HPDE6-E6E7 (cell line): ENCODE measurements around the gene COBL.
"Not testable (repeated sequence)": the region's sequence is repeated elsewhere in the genome, so short reads cannot be mapped to it uniquely, and the experiment has no call there.

Experiments used
- DNase-seq: peaks from one replicate; pipeline ENCODE4 v3.0.0; 2011; ENCODE audit warnings: missing footprints; ENCODE audit errors: extremely low spot score

The COBL gene

DNA sequence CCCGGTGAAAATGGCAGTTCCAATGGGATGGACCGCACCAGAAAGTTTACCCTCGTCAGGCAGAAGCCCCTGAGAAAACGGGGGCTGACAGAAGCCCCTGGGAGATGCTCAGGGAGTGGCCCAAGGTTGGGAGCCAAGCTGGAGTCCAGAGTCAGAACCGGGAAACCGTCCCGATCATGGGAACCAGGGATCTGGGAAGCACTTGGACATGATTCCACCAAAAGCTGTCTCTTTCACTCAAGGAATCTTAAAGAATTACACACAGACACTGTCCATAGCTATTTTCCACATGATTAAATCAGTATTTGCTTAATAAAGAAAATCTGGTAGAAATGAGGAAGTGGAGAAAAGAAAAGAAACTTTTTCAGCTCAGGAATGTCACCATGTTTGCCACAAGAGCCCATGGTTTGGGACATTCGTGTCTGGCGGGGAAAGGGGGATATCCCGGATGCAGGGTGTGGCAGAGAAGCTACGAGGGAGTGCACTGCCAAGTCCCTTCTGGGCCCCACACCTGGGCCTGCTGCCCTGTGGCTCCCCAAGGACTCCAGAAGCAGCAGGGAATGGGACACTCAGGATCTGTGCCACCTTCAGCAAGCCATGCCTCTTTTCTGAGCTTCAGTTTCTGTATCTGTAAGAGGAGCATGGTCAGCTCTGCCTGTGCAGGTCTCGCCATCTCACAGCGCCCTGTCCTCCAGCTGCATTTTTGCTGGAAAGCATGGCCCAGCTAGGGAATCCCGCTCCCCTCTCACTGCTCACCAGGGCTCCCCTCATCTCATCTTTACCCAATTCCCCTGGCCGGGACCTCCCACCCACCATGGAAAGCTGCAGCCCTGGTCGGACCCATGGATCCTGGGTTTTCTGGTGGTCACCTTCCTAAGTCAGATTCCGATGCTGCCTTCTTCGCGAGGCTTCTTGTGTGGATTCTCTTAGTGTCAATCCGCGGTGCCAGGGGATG is 308.8 kb downstream of the COBL start:
- DNase-seq = no peak

DNA sequence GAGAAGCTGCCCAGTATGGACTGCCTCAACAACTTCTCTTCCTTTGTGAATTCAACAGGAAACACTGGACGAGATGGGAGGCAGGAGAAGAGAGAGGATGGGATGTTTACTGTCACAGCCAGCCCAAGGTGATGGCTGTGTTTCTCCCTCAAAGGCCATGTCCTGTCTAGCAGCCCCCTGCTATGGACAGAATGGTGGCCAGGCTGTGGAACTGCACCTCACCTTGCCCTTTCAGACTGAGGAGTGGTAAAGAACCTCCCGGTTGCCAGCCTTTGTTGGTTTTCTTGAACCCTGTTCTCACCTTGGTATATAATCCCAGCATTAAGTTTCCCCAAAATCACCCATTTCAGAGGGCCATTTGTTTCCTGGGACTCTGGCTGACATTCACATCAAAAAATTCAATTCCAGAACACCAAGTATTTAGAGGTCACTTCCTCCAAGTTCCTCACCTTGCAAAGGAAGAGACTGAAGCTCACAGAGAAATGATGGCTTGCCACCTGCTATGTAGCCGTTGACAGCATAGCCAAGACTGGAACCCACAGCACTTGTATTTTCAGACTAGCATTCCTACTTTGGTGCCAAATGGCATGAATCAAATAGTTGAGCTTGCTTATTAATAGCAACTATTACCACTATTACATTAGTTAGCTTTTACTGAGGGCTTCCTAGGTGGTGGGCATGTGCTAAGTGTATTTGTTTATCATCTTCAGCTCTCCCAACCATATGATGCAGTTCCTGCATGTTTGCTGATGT is 309.9 kb downstream of the COBL start:
- no peak for DNase-seq

DNA sequence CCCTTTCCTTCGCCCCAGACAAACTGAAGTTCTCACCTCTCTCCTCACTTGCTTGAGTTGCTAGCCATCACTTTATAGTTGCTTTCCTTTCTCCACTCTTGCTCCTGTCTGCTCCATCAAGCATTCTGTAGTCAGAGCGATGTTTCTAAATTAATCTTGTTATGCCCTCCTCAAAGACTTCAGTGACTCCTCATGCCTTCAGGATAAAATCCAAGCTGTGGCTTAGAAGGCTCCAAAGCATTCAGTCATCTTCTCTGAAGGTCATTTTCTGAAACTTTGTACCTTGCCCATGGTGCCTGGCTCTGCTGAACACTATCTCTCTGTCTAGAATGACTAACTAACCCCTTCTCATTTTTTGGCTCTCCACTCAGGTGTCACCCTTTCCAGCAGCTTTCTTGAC is 311.5 kb downstream of the COBL start:
- DNase-seq = no peak

DNA sequence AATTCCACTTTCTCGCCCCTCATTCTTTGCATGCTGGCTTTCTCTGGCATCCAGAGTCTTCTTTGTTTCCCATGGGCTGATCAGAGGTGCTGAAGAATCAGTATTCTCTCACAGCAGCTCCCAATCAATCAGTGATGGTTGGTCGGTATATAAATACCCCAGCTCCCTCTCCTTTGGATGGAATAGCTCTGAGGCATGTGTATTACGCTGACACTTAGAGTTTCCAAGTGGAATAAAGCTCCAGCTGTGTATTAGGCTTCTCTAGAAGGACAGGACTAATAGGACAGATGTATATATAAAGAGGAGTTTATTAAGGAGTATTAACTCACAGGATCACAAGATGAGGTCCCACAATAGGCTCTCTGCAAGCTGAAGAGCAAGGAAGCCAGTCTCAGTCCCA is 315.7 kb downstream of the COBL start:
- no peak for DNase-seq

DNA sequence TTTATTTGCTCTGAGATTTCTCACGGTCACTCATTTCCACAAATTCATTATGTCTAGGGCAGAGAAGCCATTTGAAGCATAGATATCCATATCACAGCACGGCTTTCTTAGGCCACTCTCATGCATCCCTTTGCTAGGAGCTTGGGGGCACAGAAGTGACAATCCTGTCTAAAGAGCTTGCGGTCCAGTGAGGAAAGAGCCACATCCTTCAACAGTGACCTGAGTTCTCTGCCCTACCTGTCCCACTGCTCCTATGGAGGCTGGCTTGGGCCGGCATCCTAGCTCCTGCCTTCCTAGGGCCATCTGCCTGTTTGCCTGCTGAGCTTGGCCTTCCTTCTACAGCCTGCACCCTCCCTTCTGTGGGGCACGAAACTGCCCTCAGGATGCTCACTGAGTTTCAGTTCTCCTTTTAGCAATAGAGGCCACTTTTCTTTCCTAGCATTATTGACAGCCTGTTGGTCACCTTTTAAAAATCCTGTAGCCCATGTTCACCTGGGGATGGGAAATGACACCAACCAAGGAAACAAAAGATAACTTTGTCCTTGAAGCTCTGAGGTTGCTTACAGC is 321.8 kb downstream of the COBL start:
- DNase-seq = no peak

DNA sequence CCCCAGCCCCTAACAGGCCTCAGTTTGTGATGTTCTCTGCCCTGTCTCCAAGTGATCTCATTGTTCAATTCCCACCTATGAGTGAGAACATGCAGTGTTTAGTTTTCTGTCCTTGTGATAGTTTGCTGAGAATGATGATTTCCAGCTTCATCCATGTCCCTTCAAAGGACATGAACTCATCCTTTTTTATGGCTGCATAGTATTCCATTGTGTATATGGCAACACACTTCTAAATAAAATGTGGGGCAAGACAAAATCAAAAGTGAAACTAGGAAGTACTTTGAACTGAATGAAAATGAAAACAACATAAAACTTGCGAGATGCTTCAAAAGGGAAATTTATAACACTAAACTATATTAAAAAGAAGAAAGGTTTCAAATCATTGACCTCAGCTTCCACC is 326.4 kb downstream of the COBL start:
- DNase-seq = not testable (repeated sequence)

DNA sequence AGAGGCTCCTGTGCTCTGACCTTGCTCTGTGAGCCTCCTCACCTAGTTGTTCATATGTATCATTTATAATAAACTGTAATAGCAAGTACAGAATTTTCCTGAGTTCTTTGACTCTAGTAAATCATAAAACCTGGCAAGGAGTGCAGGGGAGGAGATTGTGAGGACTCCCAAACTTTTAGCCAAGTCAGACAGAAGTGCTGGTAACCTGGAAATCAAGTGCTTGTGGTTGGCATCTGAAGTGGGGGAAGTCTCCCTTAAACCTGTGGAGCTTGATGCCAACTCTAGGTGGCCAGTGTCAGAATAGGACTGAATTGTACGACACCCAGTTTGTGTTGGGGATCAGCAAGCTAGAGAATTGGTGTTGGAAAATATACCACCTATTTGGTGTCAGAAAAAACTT is 327.6 kb downstream of the COBL start:
- no peak for DNase-seq

DNA sequence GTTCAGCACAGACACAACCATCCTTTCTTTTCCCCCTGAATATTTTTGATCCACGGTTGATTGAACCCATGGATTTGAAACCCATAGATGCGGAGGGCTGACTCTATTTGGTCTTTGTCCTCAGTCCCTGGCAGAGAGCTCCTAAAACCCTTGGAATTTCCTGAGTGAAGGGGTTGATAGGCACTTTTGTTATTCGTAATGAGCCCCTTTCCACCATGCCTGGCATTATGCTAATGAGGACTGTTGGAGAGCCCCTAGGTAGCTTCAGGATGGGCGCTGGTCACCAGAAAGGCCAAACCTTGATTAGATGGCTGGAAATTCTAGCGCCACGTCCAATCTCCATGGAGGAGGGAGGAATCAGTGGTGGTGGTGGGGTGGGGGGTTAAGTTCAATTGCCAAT is 328.1 kb downstream of the COBL start:
- DNase-seq = no peak

DNA sequence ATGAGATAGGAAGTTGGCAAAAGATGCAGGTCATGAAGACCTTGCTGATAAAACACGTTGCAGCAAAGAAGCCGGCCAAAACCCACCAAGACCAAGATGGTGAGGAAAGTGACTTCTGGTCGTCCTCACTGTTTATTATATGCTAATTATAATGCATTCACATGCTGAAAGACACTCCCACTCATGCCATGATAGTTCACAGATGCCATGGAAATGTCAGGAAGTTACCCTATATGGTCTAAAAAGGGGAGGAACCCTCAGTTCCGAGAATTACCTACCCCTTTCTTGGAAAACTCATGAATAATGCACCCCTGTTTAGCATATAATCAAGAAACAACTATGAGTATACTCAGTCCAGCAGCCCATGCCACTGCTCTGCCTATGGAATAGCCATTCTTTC is 331.5 kb downstream of the COBL start:
- DNase-seq = no peak

DNA sequence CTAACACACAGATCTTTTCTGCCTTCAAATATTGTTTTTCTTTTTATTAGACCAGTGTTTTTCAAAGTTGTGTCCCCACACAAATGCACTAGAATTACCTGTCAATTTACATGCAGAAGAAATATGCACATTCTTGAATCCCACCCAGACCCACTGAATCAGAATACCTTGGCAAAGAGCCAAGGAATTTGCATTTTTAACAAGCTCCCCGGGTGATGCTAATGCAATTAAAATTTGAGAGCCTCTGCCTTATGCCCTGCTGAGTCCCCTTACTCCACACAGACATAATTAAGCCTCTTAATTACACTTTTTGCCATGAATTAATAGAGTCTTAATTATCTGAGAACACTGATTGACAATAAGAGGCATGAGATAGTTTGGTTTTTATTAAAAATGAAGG is 332.8 kb downstream of the COBL start:
- no peak for DNase-seq

DNA sequence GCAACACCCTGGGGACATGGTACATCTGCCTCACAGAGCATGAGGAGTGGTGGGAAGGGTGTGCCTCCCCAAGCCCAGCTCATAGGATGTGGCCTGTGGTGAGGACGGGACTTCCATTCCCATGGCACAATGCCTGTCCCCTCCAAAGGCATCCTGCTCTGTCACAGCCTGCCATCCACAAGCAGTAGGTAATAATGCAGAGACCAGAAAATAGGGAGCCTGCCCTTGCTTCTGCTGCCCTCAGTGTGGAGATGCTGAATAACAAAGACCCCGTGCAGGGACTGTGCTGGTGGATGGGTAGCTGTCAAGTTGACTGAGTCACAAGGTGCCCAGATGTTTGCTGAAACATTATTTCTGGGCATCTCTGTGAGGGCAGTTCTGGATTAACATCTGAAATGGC is 334.0 kb downstream of the COBL start:
- no peak for DNase-seq

DNA sequence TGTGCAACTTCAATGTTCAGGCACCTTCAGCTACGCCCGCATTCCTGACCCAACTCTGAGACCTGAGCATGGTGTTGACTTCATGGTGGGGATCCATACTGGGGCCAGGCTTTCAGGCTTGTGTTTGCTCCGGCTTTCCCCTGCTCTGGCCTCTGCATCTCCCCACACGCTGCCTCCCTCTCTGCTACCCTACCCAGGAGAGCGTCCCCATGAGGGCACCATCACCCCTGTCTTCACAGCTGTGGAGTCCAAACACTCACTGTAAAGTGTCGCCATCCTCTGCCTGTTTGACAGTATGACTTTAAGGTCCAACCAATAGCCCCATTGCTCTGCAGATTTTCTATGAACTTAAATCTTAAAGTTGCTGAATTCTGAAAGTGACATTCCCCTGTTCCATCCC is 334.9 kb downstream of the COBL start:
- DNase-seq = no peak

DNA sequence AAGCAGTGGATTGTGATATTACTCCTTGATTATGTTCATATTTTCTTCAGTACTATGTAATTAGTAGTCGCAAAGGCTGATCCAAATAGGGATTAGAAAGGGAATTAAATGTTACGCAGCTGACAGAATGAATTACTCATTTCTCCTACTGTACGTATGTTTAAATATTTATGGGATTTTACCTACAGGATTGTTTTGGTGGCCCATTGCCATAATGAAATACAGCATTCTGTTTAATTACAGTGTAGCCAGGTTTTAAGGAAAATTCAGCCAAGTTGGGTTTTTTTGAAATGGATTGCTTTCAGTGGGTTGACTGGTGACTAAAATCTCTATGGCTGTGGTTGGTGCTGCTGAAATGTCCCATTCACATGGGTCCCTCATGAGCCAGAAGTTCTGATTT is 336.2 kb downstream of the COBL start:
- no peak for DNase-seq

DNA sequence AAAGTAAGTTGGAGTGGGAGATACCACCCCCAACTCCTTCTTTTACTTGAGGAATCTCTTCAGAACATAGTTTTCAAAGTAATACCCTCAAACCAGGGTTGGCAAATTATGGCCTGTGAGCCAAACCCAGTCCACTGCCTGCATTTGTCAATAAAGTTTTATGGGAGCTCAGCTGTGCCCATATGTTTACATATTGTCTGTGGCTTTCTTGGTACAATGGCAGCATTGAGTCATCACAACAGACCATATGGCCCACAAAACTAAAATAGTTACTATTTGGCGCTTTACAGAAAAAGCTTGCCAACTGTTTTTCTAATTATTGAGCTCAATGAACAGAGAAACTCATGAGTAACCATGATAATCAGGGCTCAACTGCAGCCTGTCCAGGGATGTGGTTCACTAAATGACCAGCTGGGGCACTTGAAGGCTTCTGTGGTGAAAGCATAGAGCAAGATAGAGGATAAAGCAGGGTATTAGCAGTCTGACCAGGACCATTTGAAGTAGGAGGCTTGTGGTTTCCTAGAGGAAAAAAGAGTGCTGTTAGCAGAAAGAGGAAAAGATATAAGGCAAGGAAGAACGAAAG is 337.9 kb downstream of the COBL start:
- no peak for DNase-seq

DNA sequence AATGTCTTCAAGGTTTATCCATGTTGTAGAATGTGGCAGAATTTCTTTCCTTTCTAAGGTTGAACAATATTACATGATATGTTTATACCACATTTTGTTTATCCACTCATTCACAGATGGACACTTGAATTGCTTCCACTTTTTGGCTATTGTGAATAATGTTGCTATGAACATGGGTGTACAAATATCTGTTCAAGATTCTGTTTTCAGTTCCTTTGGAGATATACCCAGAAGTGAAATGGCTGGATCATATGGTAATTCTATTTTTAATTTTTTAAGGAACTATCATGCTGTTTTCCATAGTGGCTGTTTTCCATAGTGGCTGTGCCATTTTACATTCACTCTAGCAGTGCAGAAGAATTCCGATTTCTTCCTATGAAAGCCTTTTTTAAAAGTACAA is 339.2 kb downstream of the COBL start:
- DNase-seq = no peak

DNA sequence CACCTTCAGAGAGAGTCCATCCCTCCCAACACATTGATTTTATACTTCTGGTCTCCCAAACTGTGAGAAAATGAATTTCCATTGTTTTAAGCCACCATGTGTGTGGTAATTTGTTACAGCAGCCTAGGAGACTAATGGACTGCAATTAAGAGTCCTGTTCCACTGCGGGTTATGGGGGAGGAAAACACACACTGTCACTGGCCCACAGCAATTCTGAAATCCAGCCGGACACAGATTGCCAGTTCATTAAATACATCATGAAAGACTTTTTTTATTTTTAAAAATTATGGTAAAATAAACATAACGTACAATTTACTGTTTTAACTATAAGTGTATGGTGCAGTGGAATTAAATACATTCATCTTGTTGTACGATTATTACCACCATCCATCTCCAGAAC is 340.5 kb downstream of the COBL start:
- DNase-seq = no peak

DNA sequence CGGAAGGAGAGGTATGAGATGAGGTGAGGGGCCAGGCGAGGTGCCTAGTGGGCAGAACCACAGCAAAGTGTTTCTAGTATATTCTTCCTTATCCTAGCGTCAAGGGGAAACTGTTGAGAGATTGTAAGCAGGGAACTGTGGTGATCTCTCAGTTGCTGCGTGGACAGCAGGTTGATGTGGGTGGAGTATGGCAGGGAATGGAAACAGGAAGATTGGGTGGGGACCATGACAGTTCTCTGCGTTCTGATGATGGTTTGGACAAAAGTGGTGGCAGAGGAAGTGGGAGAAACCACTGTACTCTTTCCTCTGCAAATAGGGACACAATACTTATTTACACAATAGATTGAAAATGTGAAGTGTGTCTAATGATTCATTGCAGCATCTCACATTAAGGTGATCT is 342.4 kb downstream of the COBL start:
- DNase-seq = no peak

DNA sequence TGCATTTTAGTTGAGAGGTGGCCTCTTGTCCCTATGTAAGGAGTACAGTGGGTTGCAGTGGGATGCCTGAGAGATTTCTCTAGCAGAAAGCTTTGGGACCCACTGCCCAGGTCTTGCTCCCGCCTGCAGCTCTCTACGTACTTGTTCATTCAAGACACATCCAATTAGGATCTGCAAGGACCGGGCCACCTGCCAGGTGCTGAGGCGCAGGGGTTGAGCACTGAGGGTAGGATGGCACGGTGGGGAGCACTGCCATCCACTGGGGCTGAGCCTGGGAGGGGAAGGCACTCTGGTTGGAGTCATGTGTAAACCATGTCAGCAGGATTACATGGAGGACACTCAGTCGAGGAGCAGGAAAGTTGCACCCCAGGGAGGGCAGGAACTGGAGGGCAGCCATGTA is 342.8 kb downstream of the COBL start:
- no peak for DNase-seq

DNA sequence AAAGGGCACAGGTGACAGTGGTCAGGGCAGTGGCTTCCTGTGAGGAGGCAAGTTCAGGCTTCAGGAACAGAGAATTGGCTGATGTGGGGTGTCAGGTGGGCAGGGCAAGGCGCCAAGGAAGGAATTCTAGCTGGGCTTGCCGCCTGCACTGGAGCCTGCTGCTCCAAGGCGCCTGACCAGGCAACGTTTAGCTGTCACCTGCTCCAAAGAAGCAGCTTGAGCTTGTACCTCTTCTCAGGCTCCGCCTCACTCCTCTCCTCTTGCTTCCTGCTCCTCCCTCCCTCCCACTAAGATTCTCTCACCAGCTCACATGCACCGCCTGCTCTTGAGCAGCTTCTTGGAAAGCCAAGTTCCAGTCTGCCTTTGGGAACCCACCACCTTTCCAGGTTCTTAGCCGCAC is 346.5 kb downstream of the COBL start:
- no peak for DNase-seq
